ENCODE results near the gene ARID3A.

The ARID3A gene

DNA sequence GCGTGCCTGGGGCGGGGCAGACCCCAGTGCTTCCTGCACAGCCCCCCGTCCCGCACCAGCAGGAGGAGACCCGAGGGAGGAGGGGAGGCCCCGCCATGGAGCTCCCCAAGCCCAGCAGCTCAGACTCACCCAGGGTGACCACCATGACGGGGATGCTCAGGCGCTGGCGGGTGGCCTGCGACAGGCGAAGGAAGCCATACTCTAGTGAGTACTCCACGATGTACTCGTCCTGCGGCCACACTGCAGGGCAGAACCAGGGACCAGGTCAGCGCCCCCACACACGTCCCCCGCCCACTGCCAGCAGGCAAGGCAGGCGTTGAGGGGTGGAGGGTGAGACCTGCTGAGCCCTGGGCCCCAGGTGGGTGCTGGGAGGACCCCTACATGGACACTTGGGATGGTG lies 86.5 kb downstream of the ARID3A start:
- Mint-ChIP-seq H3K27ac (no peak overlapping the region), H3K4me1 (peaks cover 19% of the 10 kb centered on the region), H3K36me3 (ENCODE audit: low read depth) (no peaks in the 10 kb centered on the region), H3K27me3 (ENCODE audit: low read depth, poor library complexity) (no peaks in the 10 kb centered on the region), H3K4me3 (no peak overlapping the region), H3K9me3 (no peaks in the 10 kb centered on the region)
- no peak for DNase-seq
- TF ChIP-seq CTCF (IDR thresholded peaks at IDR 0.05) = no peak

DNA sequence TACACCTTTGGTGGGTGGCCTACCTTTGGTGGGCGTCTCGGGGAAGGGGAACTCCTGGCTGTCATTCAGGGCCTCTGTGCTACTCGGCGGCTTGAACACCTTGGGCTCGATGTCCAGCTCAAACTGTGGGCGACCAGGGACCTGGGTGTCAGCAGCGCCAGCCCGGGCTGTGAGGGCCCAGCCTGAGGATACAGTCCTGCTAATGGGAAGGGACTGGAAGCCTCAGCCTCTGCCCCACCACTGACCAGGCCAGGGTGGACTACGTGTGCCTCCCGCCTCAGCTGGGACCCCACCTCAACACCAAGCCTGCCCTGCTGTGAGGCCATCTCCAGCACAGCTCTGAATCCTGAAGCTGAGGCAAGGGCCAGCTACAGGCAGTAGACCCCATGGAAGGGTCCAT lies 87.4 kb downstream of the ARID3A start:
- no peak overlapping the region for H3K4me3 Mint-ChIP-seq
- peaks cover 26% of the 10 kb centered on the region for H3K4me1 Mint-ChIP-seq
- H3K27ac Mint-ChIP-seq = no peak overlapping the region
- H3K27me3 Mint-ChIP-seq (ENCODE audit: low read depth, poor library complexity) = no peaks in the 10 kb centered on the region
- no peaks in the 10 kb centered on the region for H3K36me3 Mint-ChIP-seq (ENCODE audit: low read depth)
- H3K9me3 Mint-ChIP-seq = no peaks in the 10 kb centered on the region
- DNase-seq = no peak
- TF ChIP-seq CTCF (IDR thresholded peaks at IDR 0.05) = no peak

DNA sequence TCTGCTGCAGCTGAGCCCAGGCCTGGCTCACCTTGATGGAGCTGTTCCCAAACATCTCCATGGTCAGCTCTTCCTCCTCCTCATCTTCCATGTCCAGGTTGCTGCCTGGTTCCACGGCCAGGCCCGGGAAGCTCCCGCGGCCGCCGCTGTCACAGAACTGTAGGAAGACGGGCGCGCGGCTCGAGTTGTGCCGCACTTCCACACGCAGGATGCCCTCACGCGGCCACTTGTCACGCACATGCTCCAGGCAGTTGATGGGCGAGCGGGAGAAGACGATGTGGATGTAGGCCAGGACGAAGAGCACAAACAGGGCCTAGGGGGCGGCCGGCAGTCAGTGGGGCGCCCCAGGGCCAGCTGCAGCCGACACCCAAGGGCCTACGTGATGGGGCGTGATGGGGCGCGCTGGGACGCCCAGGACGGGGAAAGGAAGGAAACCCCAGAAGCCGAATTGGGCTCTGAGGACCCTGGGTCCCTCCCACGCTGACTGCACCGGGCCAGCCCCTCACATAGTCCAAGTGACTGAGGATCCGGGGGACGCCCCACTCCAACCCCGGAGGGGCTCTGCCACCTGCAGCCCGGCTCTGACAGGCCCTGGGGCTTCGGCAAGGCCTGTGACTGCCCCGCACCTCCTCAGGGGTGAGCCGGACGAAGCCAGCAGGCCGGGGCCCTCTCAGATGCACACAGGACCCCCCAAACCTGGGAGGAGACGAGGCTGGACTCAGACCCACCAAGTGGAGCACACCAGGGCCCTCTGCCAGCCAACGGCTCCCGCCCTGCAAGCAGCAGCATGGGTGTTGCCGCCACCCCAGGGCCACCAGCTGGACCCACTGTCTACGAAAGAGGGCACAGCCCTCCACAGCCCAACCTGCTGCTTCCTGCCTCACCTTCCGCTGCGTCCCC lies 88.6 kb downstream of the ARID3A start:
- H3K9me3 Mint-ChIP-seq = no peaks in the 10 kb centered on the region
- no peak for DNase-seq
- H3K27me3 Mint-ChIP-seq (ENCODE audit: low read depth, poor library complexity) = no peaks in the 10 kb centered on the region
- H3K36me3 Mint-ChIP-seq (ENCODE audit: low read depth) = no peaks in the 10 kb centered on the region
- peak overlapping the region; percentile 69 for H3K27ac Mint-ChIP-seq
- no peak overlapping the region for H3K4me3 Mint-ChIP-seq
- no peak for TF ChIP-seq CTCF (IDR thresholded peaks at IDR 0.05)
- peaks cover 33% of the 10 kb centered on the region for H3K4me1 Mint-ChIP-seq

- TF ChIP-seq CTCF (IDR thresholded peaks at IDR 0.05) = no peak
- peaks cover 40% of the 10 kb centered on the region for H3K4me1 Mint-ChIP-seq
- no peak overlapping the region for H3K27ac Mint-ChIP-seq
- H3K9me3 Mint-ChIP-seq = no peaks in the 10 kb centered on the region
- no peak for DNase-seq
- no peak overlapping the region for H3K4me3 Mint-ChIP-seq
- no peaks in the 10 kb centered on the region for H3K27me3 Mint-ChIP-seq (ENCODE audit: low read depth, poor library complexity)
- no peaks in the 10 kb centered on the region for H3K36me3 Mint-ChIP-seq (ENCODE audit: low read depth)
These were observed 89.4 kb downstream of the ARID3A start for GRCh38 chr19:1015061-1015781.

- H3K9me3 Mint-ChIP-seq = no peaks in the 10 kb centered on the region
- no peak overlapping the region for H3K27ac Mint-ChIP-seq
- H3K36me3 Mint-ChIP-seq (ENCODE audit: low read depth) = no peaks in the 10 kb centered on the region
- DNase-seq = no peak
- peak overlapping the region; percentile 30 for H3K4me3 Mint-ChIP-seq
- peaks cover 40% of the 10 kb centered on the region for H3K4me1 Mint-ChIP-seq
- no peaks in the 10 kb centered on the region for H3K27me3 Mint-ChIP-seq (ENCODE audit: low read depth, poor library complexity)
- no peak for TF ChIP-seq CTCF (IDR thresholded peaks at IDR 0.05)
These were observed 90.2 kb downstream of the ARID3A start for GRCh38 chr19:1015782-1016646.
